Sigmoid colon (tissue), 7 donors: ENCODE data around the gene ATP6AP1. TPM values are rescaled to one million over a fixed set of nuclear protein-coding genes. Genes with fewer than 3 reads are reported as not detected.
A peak's percentile ranks its signal among the peaks of the same experiment; 100 is the strongest.
"Not testable (repeated sequence)": the region's sequence is repeated elsewhere in the genome, so short reads cannot be mapped to it uniquely, and the experiment has no call there.

ENCODE experiments used
- DNase-seq: peaks from one replicate; pipeline ENCODE4 v3.0.0-alpha.2; 2019
- H3K27ac ChIP-seq, 4 donors: fragments of 200-600 bp; sonication (generic); one replicate each; pipeline ENCODE4 v1.5.1; 2016 to 2019; ENCODE audit warnings: mild to moderate bottlenecking in 1 of 4
- H3K27me3 ChIP-seq, 3 donors: fragments of 200-600 bp; sonication (generic); one replicate each; pipeline ENCODE4 v1.5.1; 2019; ENCODE audit warnings: mild to moderate bottlenecking in 1 of 3
- H3K36me3 ChIP-seq, 4 donors: fragments of 200-600 bp; sonication (generic); one replicate each; pipeline ENCODE4 v1.5.1; 2016 to 2019
- H3K4me1 ChIP-seq, 4 donors: fragments of 200-600 bp; sonication (generic); one replicate each; pipeline ENCODE4 v1.5.1; 2017 to 2019
- H3K4me3 ChIP-seq, 4 donors: fragments of 200-600 bp; sonication (generic); one replicate each; pipeline ENCODE4 v1.5.1; 2017 to 2019; ENCODE audit warnings: mild to moderate bottlenecking in 2 of 4, moderate library complexity in 1 of 4
- H3K9me3 ChIP-seq, 4 donors: fragments of 200-600 bp in 3 of 4; sonication (generic) in 3 of 4; one replicate each; pipeline versions ENCODE4 v1.5.1 to v1.6.1; 2013 to 2019
- EP300 ChIP-seq, 4 donors: sonication (generic); formaldehyde crosslinking; IDR thresholded peaks; one replicate each; pipeline ENCODE4 v1.6.1; 2017; ENCODE audit warnings: antibody characterized with exemption in 4 of 4
- POLR2A ChIP-seq, 2 donors: fragments of 450-650 bp; IDR thresholded peaks; one replicate each; pipeline ENCODE4 v1.6.1; 2016; ENCODE audit warnings: antibody characterized with exemption in 2 of 2, mild to moderate bottlenecking in 2 of 2, moderate library complexity in 2 of 2
- POLR2AphosphoS5 ChIP-seq, 4 donors: sonication (generic); formaldehyde crosslinking; IDR thresholded peaks; one replicate each; pipeline ENCODE4 v1.6.1; 2017; ENCODE audit warnings: antibody characterized with exemption in 4 of 4
- WGBS, 2 donors: extraction: QIAGEN DNeasy Blood & Tissue Kit; methylation state at CpG; one replicate each; pipeline ENCODE4 v1.1.7; 2013; 5-methylcytosine and 5-hydroxymethylcytosine counted together
- intact Hi-C: fragments of 100-400 bp; cut with DNase I; formaldehyde crosslinking; loops from one replicate; pipeline ENCODE4 v1.15.1; 2023
- polyA plus RNA-seq, 3 donors: library from polyadenylated mRNA; stranded (reverse); fragments of 200-250 nt; gene quantifications; one replicate each; pipeline ENCODE4 v1.2.3, GENCODE V29; 2013
- total RNA-seq, 4 donors: library from RNA; depleted of rRNA; stranded (reverse); fragments of >200 nt; gene quantifications; one replicate each; pipeline ENCODE4 v1.1.0, GENCODE V29; 2016
- TF ChIP-seq, protein P1 (sequence below), 4 experiments: fragments of 450-650 bp in 3 of 4; fragments of 200-600 bp in 1 of 4; IDR thresholded peaks; one replicate each; pipeline ENCODE4 v1.5.1; 2016 to 2019; ENCODE audit warnings: antibody characterized with exemption in 4 of 4, mild to moderate bottlenecking in 3 of 4, moderate library complexity in 2 of 4
- donor health status: healthy with polysubstance abuse.
- donor health status: Bipolar disorder and iron deficiency.
- donor health status: healthy.

The ATP6AP1 gene
- total and polyA plus RNA-seq, 7 donors, result 16.5 to 87.7 (median 30.5) TPM

DNA sequence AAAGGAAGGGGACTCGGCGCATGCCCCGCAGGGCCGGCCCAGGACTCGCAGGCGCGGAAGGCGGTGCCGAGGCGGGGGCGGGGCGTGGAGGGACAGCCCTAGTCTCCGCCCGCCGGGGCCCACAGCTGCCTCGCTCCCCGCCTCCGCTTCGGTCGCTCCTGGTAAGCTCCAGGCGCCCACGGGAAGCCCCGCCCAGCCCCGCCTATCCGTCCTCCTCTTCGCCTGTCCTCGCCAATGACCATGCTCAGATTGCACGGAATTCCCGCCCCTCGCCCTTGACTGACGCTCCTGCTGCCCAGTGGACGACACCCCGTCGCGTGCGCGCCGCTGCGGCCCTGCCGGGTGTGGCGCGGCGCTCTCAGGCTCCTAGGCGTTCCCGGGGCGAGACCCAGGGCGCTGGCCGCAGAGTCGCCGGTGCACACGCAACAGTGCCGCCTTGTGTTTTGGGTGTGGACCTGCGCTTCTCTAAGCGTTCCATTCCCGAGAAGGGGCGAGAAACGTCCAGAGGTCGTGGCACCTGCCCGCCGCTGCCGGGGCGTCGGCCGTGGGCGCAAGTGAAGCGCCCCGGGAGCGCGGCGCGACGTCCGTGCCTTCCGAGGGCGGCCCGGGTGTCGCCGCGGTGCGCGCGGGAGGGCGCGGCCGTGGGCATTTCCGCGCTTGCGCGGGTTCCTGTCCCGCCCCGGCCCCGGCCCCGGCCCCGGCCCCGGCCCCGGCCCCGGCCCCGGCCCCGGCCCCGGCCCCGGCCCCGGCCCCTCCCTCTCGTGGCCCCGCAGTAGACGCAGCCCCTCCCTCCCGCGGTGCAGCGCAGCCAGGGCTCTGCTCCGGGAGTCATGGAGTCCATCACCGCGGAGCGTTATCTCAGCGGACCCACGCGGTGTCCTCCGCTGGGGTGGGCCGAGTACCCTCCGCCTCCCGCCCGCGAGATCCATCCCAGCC, 38.4 kb upstream of the ATP6AP1 start:
- Histone ChIP-seq H3K4me3 (peak overlapping the region in 2 of 4 donors; percentile 18 to 29), H3K27ac (peak overlapping the region; percentile 59 to 72 (median 62))
- H3K9me3 ChIP-seq, intact Hi-C loops, H3K27me3 ChIP-seq, H3K36me3 ChIP-seq, H3K4me1 ChIP-seq: not testable (repeated sequence)
- DNase-seq, result peak; percentile 48
- WGBS, 2 donors, result 1% methylated on average over 20 to 41 of the region's 121 CpGs

DNA sequence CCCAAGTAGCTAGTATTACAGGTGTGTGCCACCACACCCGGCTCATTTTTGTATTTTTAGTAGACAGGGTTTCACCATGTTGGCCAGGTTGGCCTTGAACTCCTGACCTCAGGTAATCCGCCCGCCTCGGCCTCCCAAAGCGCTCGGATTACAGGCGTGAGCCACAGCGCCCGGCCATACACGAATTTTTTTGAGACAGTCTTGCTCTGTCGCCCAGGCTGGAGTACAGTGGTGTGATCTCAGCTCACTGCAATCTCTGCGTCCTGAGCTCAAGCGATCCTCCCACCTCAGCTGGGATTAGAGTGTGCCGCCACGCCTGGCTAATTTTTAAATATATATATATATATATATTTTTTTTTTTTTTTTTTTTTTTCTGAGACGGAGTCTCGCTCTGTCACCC, 32.1 kb upstream of the ATP6AP1 start:
- intact Hi-C loops, result loop anchor here (5.0 kb wide), 1 partner anchor 91 kb away; the partner anchor contains the start of gene UBL4A
- peak overlapping the region; percentile 95 to 98 (median 97) for H3K27ac ChIP-seq
- not testable (repeated sequence) for DNase-seq

DNA sequence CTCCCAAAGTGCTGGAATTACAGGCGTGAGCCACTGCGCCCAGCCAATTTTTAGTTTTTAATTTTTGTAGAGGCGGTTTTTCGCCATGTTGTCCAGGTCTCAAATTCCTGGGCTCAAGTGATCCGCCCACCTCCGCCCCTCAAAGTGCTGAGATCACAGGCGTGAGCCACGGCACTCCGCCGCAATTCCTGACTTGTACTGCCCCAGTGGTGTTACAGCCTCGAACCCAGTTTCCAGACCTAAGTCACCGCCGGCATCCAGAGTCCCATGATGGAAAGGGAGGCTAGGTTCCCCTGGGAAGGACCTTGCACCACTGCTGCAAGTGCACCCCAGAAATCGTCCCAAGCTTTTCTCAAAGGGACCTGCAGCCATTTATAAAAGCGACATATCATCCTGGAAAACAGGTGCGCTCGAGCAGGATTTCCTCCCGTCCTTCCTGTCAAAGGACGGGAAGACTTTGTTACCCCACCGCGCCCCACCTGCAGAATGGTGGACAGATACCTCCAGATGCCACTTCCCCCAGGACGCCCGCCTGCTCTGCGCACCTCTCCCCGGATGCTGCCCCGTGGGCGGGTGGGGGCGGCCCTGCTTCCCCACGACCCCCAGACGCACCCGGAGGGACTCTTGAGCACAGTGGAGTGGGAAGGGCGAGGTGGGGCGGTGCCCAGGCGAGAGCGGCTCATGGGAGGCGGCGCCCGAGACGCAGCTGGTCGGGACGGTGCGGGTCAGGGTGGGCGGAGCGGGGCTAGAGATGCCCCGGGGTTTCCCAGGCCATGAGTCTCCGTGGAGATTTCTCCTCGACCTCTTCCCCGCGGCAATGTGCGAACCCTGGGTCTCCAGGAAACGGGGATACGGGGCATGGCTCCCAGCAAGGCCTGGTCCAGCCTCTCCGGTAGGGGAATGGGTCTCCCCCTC, 31.2 kb upstream of the ATP6AP1 start:
- intact Hi-C loops, result loop anchor here (5.0 kb wide), 1 partner anchor 90 kb away; the partner anchor contains the start of gene UBL4A
- Histone ChIP-seq H3K4me1 (peaks cover 0 to 20% (median 13%) of the 10 kb centered on the region in 4 donors), H3K27ac (peak overlapping the region; percentile 95 to 98 (median 97)), H3K36me3 (peaks cover 11 to 22% (median 14%) of the 10 kb centered on the region in 4 donors), H3K27me3 (no peaks in the 10 kb centered on the region), H3K4me3 (peak overlapping the region; percentile 38 to 80 (median 62)), H3K9me3 (no peaks in the 10 kb centered on the region)
- TF ChIP-seq, protein P1, sequence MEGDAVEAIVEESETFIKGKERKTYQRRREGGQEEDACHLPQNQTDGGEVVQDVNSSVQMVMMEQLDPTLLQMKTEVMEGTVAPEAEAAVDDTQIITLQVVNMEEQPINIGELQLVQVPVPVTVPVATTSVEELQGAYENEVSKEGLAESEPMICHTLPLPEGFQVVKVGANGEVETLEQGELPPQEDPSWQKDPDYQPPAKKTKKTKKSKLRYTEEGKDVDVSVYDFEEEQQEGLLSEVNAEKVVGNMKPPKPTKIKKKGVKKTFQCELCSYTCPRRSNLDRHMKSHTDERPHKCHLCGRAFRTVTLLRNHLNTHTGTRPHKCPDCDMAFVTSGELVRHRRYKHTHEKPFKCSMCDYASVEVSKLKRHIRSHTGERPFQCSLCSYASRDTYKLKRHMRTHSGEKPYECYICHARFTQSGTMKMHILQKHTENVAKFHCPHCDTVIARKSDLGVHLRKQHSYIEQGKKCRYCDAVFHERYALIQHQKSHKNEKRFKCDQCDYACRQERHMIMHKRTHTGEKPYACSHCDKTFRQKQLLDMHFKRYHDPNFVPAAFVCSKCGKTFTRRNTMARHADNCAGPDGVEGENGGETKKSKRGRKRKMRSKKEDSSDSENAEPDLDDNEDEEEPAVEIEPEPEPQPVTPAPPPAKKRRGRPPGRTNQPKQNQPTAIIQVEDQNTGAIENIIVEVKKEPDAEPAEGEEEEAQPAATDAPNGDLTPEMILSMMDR (IDR thresholded peaks at IDR 0.05), result no peak
- TF ChIP-seq POLR2AphosphoS5 (IDR thresholded peaks at IDR 0.05) (peak; percentile 12 to 70 (median 46)), POLR2A (IDR thresholded peaks at IDR 0.05) (peak in 1 of 2 donors; percentile 30)
- 3 to 5% methylated on average over 53 of the region's 53 CpGs for WGBS, 2 donors
- peak; percentile 90 for DNase-seq

More for the DNA sequence above, 32.1 kb upstream of the ATP6AP1 start:
- H3K27me3 ChIP-seq, H3K9me3 ChIP-seq, H3K4me3 ChIP-seq: not testable (repeated sequence)
- Histone ChIP-seq H3K36me3 (peaks cover 11 to 22% (median 14%) of the 10 kb centered on the region in 4 donors), H3K4me1 (peaks cover 0 to 20% (median 13%) of the 10 kb centered on the region in 4 donors)
- WGBS, 2 donors, result 88 to 93% methylated on average over 17 of the region's 17 CpGs

DNA sequence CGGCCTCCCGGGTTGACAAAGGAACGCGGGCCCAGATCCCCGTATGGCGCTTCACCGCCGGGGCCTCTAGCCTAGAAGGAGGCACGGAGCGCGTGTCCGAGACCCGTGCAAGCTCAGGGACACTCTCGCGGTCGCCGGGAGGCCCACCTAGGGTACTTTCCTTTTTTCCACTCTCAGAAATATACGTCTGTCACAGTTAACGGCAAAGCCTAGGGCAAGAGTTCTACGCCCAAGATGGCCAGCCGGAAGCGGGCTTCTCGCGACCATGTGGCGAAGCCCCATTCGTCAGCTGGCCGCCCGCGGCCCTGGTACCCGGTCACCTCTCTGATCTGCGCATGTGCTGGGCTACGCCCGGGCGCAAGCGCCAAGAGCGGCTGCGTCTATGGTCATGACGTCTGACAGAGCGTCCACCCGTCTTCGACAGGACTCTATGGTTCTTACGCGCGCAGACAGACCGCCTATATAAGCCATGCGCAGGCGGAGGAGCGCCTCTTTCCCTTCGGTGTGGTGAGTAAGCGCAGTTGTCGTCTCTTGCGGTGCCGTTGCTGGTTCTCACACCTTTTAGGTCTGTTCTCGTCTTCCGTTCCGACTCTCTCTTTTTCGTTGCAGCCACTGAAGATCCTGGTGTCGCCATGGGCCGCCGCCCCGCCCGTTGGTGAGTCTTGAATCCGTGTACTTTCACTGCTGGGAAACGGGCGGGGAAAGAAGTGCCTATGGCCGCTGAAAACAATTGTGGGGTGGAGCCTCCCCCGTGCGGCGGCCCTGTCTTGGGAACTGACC, 30.4 kb upstream of the ATP6AP1 start, which contains the start of gene RPL10:
Gene RPL10 (plus strand): TSS at position 490 of the 780 bp plus-strand sequence. CDS start 143 bp downstream, at position 633.
- Histone ChIP-seq H3K9me3 (no peaks in the 10 kb centered on the region), H3K4me1 (peaks cover 0 to 20% (median 13%) of the 10 kb centered on the region in 4 donors), H3K36me3 (peaks cover 11 to 22% (median 14%) of the 10 kb centered on the region in 4 donors), H3K27ac (peak within 1 kb of the TSS; percentile 95 to 98 (median 97)), H3K27me3 (no peaks in the 10 kb centered on the region), H3K4me3 (peak within 1 kb of the TSS; percentile 59 to 80 (median 68))
- peak; percentile 98 for DNase-seq
- TF ChIP-seq POLR2A (IDR thresholded peaks at IDR 0.05), result peak; percentile 95
- TF ChIP-seq, protein P1 (IDR thresholded peaks at IDR 0.05), result no peak
- peak in 1 of 4 donors; percentile 78 for TF ChIP-seq EP300 (IDR thresholded peaks at IDR 0.05)
- TF ChIP-seq POLR2AphosphoS5 (IDR thresholded peaks at IDR 0.05), result peak; percentile 98 to 100 (median 100)
- intact Hi-C loops, result loop anchor here (5.0 kb wide), 1 partner anchor 89 kb away; the partner anchor contains the start of gene UBL4A
- 0% methylated on average over 69 of the region's 69 CpGs for WGBS, 2 donors
